Osteoblast (primary cell): ENCODE results near the gene NPVF. TPM values are rescaled to one million over a fixed set of nuclear protein-coding genes. Genes with fewer than 3 reads are reported as not detected.

ENCODE experiments used
- DNase-seq: peaks from one replicate; pipeline ENCODE4 v3.0.0; 2011; ENCODE audit warnings: low spot score, mixed read lengths; ENCODE audit not compliant: insufficient read length; ENCODE audit errors: missing footprints
- H2AFZ ChIP-seq: 2 replicates; pipeline ENCODE4 v1.6.0; 2011; ENCODE audit warnings: mild to moderate bottlenecking, low read length
- H3K27ac ChIP-seq: 2 replicates; pipeline ENCODE4 v1.5.1; 2011; ENCODE audit warnings: mild to moderate bottlenecking, low read depth, low read length, moderate library complexity
- H3K27me3 ChIP-seq: 2 replicates; pipeline ENCODE4 v1.6.0; 2012; ENCODE audit warnings: mild to moderate bottlenecking, control low read depth, inconsistent platforms, low read length, moderate library complexity; ENCODE audit not compliant: insufficient read depth
- H3K36me3 ChIP-seq: 2 replicates; pipeline ENCODE4 v1.5.1; 2011; ENCODE audit warnings: mild to moderate bottlenecking, low read length, control low read depth, moderate library complexity; ENCODE audit not compliant: insufficient read depth
- H3K4me1 ChIP-seq: 2 replicates; pipeline ENCODE4 v1.5.1; 2011; ENCODE audit warnings: mild to moderate bottlenecking, low read length, control low read depth, moderate library complexity; ENCODE audit not compliant: insufficient read depth
- H3K4me2 ChIP-seq: 2 replicates; pipeline ENCODE4 v1.6.0; 2011; ENCODE audit warnings: mild to moderate bottlenecking, low read length; ENCODE audit not compliant: insufficient read depth
- H3K4me3 ChIP-seq: fragments of 200-600 bp; sonication (generic); 3 replicates; pipeline ENCODE4 v1.5.1; 2012; ENCODE audit warnings: mild to moderate bottlenecking, low read length, inconsistent platforms; ENCODE audit not compliant: insufficient read depth
- H3K79me2 ChIP-seq: 2 replicates; pipeline ENCODE4 v1.6.0; 2012; ENCODE audit warnings: mild to moderate bottlenecking, low read length, control low read depth, inconsistent platforms; ENCODE audit not compliant: insufficient read depth
- H3K9me3 ChIP-seq: 2 replicates; pipeline ENCODE4 v1.5.1; 2011; ENCODE audit warnings: low read depth, low read length, control low read depth
- H4K20me1 ChIP-seq: 2 replicates; pipeline ENCODE4 v1.6.0; 2012; ENCODE audit warnings: mild to moderate bottlenecking, low read length, control low read depth; ENCODE audit not compliant: insufficient read depth
- total RNA-seq: library from RNA; depleted of rRNA; stranded (reverse); fragments of >200 nt; gene quantifications from 2 replicates; pipeline ENCODE4 v1.2.3, GENCODE V29; 2012
- TF ChIP-seq, protein P1 (sequence below): IDR thresholded peaks from 2 replicates; pipeline ENCODE4 v1.5.1; 2011; ENCODE audit warnings: mild to moderate bottlenecking, low read depth, low read length, moderate library complexity; ENCODE audit errors: extremely low read depth

Gene NPVF
- total RNA-seq, 1 donor: not detected

DNA sequence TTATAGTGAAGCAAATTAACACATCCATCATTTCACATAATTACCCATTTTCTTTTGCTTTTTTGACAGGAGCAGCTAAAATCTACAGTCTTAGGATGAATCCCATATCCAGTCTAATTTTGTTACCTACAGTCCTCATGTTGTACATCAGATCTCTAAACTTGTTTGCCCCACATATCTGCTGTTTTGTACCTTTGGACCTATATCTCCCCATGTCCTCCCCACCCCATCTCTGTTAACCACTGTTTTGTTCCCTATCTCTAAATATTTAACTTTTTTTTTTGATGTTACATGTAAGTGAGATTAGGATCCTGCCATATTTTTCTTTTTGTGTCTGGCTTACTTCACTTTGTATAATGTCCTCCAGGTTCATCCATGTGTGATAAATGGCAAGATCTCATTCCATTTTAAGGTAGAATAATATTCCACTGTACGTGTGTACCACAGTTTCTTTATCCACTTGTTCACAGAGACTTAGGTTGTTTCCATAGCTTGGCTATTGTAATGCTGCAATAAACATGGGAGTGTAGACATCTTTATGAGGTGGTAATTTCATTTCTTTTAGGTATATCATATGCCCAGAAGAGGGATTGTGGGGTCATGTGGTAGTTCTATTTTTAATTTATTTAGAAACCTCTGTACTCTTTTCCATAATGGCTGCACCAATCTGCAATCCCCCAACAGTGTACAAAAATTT, 19.6 kb downstream of the NPVF start:
- H3K79me2 ChIP-seq: no peaks in the 10 kb centered on the region
- no peak overlapping the region for H3K4me2 ChIP-seq
- H3K27me3 ChIP-seq: no peaks in the 10 kb centered on the region
- H3K4me3 ChIP-seq: no peak overlapping the region
- DNase-seq: no peak
- TF ChIP-seq, protein P1, sequence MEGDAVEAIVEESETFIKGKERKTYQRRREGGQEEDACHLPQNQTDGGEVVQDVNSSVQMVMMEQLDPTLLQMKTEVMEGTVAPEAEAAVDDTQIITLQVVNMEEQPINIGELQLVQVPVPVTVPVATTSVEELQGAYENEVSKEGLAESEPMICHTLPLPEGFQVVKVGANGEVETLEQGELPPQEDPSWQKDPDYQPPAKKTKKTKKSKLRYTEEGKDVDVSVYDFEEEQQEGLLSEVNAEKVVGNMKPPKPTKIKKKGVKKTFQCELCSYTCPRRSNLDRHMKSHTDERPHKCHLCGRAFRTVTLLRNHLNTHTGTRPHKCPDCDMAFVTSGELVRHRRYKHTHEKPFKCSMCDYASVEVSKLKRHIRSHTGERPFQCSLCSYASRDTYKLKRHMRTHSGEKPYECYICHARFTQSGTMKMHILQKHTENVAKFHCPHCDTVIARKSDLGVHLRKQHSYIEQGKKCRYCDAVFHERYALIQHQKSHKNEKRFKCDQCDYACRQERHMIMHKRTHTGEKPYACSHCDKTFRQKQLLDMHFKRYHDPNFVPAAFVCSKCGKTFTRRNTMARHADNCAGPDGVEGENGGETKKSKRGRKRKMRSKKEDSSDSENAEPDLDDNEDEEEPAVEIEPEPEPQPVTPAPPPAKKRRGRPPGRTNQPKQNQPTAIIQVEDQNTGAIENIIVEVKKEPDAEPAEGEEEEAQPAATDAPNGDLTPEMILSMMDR: no peak
- no peak overlapping the region for H3K27ac ChIP-seq
- no peaks in the 10 kb centered on the region for H4K20me1 ChIP-seq
- H2AFZ ChIP-seq: no peak overlapping the region
- no peaks in the 10 kb centered on the region for H3K36me3 ChIP-seq
- H3K9me3 ChIP-seq: no peaks in the 10 kb centered on the region
- no peaks in the 10 kb centered on the region for H3K4me1 ChIP-seq

DNA sequence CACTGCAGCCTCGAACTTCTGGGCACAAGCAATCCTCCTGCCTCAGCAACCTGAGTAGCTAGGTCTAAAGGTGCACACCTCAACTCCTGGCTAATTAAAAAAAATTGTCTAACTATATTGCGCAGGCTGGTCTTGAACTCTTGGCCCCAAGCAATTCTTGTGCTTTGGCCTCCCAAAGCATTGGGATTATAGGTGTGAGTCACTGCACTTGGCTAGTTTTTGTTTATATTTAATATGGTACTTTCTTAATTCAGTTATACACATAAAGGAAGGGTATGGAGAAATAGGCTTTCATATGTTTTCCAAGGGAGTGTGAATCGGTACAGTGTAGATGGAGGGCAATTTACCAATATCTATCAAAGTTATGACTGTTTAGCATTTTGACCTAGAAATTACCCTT, 20.4 kb downstream of the NPVF start:
- DNase-seq: no peak
- Histone ChIP-seq H3K27me3 (no peaks in the 10 kb centered on the region), H3K4me3 (no peak overlapping the region), H2AFZ (no peak overlapping the region), H3K4me2 (no peak overlapping the region), H3K9me3 (no peaks in the 10 kb centered on the region), H3K36me3 (no peaks in the 10 kb centered on the region), H3K27ac (no peak overlapping the region), H3K4me1 (no peaks in the 10 kb centered on the region), H3K79me2 (no peaks in the 10 kb centered on the region), H4K20me1 (no peaks in the 10 kb centered on the region)
- TF ChIP-seq, protein P1: no peak

DNA sequence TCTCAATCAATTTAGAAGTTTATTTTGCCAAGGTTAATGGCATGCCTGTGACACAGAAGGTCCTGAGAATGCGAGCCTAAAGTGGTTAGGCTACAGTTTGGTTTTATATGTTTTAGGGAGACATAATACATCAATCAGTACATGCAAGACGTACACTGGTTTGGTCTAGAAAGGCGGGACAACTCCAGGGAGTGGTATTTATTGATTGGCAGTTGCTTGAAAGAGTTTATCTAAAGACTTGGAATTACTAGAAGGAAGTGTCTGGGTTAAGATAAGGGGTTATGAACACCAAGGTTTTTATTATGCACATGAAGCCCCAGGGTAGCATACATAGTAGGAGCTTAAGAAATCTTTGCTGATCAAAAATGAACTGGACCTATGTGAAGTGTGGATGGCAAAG, 21.5 kb downstream of the NPVF start:
- Histone ChIP-seq H3K4me2 (no peak overlapping the region), H3K27me3 (no peaks in the 10 kb centered on the region), H3K79me2 (no peaks in the 10 kb centered on the region), H3K4me3 (no peak overlapping the region), H3K9me3 (no peaks in the 10 kb centered on the region), H3K36me3 (no peaks in the 10 kb centered on the region), H2AFZ (no peak overlapping the region), H3K27ac (no peak overlapping the region), H4K20me1 (no peaks in the 10 kb centered on the region), H3K4me1 (no peaks in the 10 kb centered on the region)
- DNase-seq: no peak
- TF ChIP-seq, protein P1: no peak

DNA sequence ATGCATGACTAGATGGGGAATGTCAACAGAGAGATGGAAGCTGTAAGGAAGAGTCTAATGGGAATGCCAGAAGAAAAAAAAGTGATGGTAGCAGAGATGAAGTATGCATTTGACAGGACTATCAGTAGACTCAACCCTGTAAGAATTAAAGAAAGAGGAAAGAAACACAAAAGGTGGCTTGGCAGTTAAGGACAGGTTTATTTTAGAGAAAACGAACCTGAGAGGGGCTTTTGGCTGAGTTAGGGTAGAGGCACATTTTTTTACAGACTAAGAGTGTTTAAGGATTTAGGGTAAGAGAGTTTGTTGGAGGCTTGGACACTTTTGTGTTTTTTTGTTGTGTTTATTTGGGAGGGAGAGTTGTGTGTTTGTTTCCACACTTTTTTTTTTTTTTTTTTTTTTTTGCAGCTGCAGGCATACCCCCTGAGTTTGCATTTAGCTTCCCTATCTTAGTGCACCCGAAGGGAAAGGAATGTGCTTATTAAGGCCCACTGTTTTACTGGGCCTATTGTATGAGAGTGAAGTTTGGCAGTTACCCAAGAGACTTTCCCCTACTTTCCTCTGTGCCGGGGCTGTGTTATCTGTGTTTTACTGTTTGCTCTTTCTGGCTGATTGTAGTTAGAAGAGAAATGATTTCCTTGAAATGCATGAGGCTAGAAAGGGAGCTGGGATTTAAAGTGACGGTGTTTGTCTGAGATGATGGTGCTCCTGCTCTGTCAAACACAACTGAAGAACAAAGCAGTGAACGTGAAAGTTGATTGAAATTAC, 32.0 kb downstream of the NPVF start:
- no peak overlapping the region for H3K27ac ChIP-seq
- TF ChIP-seq, protein P1: no peak
- H3K27me3 ChIP-seq: no peaks in the 10 kb centered on the region
- H3K9me3 ChIP-seq: no peaks in the 10 kb centered on the region
- no peaks in the 10 kb centered on the region for H3K79me2 ChIP-seq
- H3K36me3 ChIP-seq: no peaks in the 10 kb centered on the region
- no peak overlapping the region for H3K4me3 ChIP-seq
- no peaks in the 10 kb centered on the region for H4K20me1 ChIP-seq
- H3K4me1 ChIP-seq: no peaks in the 10 kb centered on the region
- no peak overlapping the region for H2AFZ ChIP-seq
- H3K4me2 ChIP-seq: no peak overlapping the region
- DNase-seq: no peak
